ENCODE results near the gene CDHR1. TPM values are rescaled to one million over a fixed set of nuclear protein-coding genes. Genes with fewer than 3 reads are reported as not detected.
"Not testable (repeated sequence)": the region's sequence is repeated elsewhere in the genome, so short reads cannot be mapped to it uniquely, and the experiment has no call there.

The CDHR1 gene
- total RNA-seq, result 0.31 and 0.96 TPM in 2 replicates
- long read RNA-seq, result 0 reads

DNA sequence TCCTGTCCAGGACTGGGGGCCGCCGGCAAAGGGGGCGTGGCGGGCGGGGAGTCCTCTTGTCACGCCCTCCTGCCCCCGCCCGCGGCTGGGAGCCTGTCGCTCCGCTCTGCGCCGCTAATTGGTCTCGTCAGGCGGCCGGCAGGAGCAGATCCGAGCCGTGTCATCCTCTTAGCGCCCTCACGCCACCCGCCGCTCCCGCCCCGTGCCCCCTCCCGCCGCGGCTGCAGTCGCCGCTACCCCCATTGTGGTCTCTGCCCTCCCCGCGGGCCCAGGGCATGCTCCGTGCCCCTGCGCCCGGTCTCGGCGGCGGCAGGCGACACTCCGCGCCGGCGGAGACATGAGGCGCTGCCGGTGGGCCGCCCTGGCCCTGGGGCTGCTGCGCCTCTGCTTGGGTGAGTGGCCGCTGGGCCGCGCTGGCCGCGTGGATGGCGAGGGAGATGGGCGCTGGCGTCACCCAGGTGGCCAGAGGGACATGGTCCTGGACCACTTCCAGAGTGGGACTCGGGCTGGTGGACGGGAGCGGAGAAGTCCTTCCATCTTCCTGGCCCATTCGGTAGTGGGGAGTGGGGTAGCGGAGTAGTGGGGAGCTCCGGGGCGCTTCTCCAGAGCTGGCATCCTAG lies at the start of gene CDHR1:
CDHR1 (plus strand) TSS at position 114 of the 620 bp plus-strand sequence; CDS start at position 338, 224 bp downstream.
- Mint-ChIP-seq H3K4me3 (ENCODE audit: low read depth) (peak within 1 kb of the TSS; percentile 26), H3K4me1 (ENCODE audit: low read depth) (no peaks in the 10 kb centered on the region), H3K9me3 (ENCODE audit: low read depth) (no peaks in the 10 kb centered on the region), H3K27ac (no peak within 1 kb of the TSS), H3K27me3 (peaks cover 86% of the 10 kb centered on the region), H3K36me3 (ENCODE audit: insufficient read depth) (no peaks in the 10 kb centered on the region)
- TF ChIP-seq, protein P1, sequence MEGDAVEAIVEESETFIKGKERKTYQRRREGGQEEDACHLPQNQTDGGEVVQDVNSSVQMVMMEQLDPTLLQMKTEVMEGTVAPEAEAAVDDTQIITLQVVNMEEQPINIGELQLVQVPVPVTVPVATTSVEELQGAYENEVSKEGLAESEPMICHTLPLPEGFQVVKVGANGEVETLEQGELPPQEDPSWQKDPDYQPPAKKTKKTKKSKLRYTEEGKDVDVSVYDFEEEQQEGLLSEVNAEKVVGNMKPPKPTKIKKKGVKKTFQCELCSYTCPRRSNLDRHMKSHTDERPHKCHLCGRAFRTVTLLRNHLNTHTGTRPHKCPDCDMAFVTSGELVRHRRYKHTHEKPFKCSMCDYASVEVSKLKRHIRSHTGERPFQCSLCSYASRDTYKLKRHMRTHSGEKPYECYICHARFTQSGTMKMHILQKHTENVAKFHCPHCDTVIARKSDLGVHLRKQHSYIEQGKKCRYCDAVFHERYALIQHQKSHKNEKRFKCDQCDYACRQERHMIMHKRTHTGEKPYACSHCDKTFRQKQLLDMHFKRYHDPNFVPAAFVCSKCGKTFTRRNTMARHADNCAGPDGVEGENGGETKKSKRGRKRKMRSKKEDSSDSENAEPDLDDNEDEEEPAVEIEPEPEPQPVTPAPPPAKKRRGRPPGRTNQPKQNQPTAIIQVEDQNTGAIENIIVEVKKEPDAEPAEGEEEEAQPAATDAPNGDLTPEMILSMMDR (IDR thresholded peaks at IDR 0.05; ENCODE audit: unreplicated experiment), result no peak
- no peak for DNase-seq (ENCODE audit: low spot score, unreplicated experiment)

DNA sequence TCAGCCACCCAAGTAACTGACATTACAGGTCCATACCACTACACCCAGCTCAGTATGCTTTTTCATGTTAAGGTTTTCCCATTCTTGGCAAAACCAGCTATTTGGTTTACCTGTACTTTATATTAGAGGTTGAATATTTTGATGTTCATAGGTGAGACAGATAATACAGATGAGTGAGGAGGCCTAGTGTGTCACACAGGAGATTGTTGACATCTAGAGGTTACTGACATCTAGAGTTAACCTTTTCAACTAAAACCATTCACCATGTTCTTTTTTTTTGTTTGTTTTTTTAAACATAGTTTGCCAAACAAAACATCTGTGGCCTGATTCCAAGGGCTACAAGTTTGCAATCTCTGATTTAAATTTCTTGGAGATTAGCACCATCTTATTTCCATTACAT lies 47.0 kb upstream of the CDHR1 start:
- H3K4me1 Mint-ChIP-seq (ENCODE audit: low read depth), result no peaks in the 10 kb centered on the region
- TF ChIP-seq, protein P1 (IDR thresholded peaks at IDR 0.05; ENCODE audit: unreplicated experiment), result no peak
- peaks cover 29% of the 10 kb centered on the region for H3K36me3 Mint-ChIP-seq (ENCODE audit: insufficient read depth)

GRCh38 chr10:84148006-84148597 lies 46.2 kb upstream of the CDHR1 start:
- not testable (repeated sequence) for H3K27ac Mint-ChIP-seq; H3K4me3 Mint-ChIP-seq (ENCODE audit: low read depth); H3K9me3 Mint-ChIP-seq (ENCODE audit: low read depth); H3K4me1 Mint-ChIP-seq (ENCODE audit: low read depth); DNase-seq (ENCODE audit: low spot score, unreplicated experiment); H3K27me3 Mint-ChIP-seq
- TF ChIP-seq, protein P1 (IDR thresholded peaks at IDR 0.05; ENCODE audit: unreplicated experiment), result peak; percentile 81
- H3K36me3 Mint-ChIP-seq (ENCODE audit: insufficient read depth), result peaks cover 27% of the 10 kb centered on the region

More for the DNA sequence above, 47.0 kb upstream of the CDHR1 start:
- Mint-ChIP-seq H3K27ac (no peak overlapping the region), H3K4me3 (ENCODE audit: low read depth) (no peak overlapping the region), H3K9me3 (ENCODE audit: low read depth) (no peaks in the 10 kb centered on the region), H3K27me3 (no peaks in the 10 kb centered on the region)
- DNase-seq (ENCODE audit: low spot score, unreplicated experiment), result no peak

DNA sequence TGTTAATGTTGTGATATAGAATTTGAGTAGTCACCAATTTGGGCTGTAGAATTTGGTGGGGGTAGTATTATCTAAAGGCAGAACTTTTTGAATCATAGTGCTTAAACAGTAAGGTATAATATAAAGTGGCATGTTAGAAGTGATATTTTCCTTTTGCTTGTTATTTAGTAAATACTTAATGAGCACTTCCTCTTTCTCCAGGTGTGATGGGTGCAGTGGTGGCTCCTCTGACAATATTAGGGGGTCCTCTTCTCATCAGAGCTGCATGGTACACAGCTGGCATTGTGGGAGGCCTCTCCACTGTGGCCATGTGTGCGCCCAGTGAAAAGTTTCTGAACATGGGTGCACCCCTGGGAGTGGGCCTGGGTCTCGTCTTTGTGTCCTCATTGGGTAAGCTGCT lies 44.5 kb upstream of the CDHR1 start:
- no peak for DNase-seq (ENCODE audit: low spot score, unreplicated experiment)
- Mint-ChIP-seq H3K27me3 (no peaks in the 10 kb centered on the region), H3K27ac (no peak overlapping the region), H3K4me3 (ENCODE audit: low read depth) (no peak overlapping the region), H3K4me1 (ENCODE audit: low read depth) (no peaks in the 10 kb centered on the region), H3K36me3 (ENCODE audit: insufficient read depth) (peaks cover 28% of the 10 kb centered on the region), H3K9me3 (ENCODE audit: low read depth) (no peaks in the 10 kb centered on the region)
- TF ChIP-seq, protein P1 (IDR thresholded peaks at IDR 0.05; ENCODE audit: unreplicated experiment), result no peak

DNA sequence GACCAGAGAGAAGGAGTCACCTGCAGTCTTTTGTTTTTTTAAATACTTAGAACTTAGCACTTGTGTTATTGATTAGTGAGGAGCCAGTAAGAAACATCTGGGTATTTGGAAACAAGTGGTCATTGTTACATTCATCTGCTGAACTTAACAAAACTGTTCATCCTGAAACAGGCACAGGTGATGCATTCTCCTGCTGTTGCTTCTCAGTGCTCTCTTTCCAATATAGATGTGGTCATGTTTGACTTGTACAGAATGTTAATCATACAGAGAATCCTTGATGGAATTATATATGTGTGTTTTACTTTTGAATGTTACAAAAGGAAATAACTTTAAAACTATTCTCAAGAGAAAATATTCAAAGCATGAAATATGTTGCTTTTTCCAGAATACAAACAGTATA lies 41.6 kb upstream of the CDHR1 start:
- no peak overlapping the region for H3K4me3 Mint-ChIP-seq (ENCODE audit: low read depth)
- no peak for DNase-seq (ENCODE audit: low spot score, unreplicated experiment)
- H3K4me1 Mint-ChIP-seq (ENCODE audit: low read depth), result no peaks in the 10 kb centered on the region
- peaks cover under 1% of the 10 kb centered on the region for H3K27me3 Mint-ChIP-seq
- no peak overlapping the region for H3K27ac Mint-ChIP-seq
- TF ChIP-seq, protein P1 (IDR thresholded peaks at IDR 0.05; ENCODE audit: unreplicated experiment), result no peak
- peaks cover 26% of the 10 kb centered on the region for H3K36me3 Mint-ChIP-seq (ENCODE audit: insufficient read depth)
- H3K9me3 Mint-ChIP-seq (ENCODE audit: low read depth), result no peaks in the 10 kb centered on the region

Measured in progenitor cell of endocrine pancreas (in vitro differentiated cells).